ENCODE measurements around the gene SETD7. TPM values are rescaled to one million over a fixed set of nuclear protein-coding genes. Genes with fewer than 3 reads are reported as not detected.

Gene SETD7
- total RNA-seq, 1 experiment from 2014 or later: 41.6 TPM

DNA sequence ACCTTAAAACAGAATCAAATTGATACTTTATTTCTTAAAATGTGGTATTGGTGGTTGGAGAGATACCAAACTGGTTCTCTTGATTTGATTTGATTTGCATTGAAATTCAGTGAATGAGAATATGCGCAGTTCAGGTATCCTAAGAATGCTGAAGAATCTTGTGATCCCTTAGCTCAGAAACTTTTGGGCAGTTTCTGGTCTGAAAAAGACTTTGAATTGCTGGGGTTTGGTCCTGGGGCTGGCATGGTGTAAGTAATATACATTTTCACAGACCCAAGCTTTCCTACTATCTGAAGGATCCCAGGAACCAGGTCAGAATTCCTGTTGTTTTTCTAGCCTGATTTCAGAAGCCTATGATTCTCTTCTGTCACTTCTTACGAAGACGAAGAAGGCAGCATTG lies 95.5 kb downstream of the SETD7 start (continued):
- TF ChIP-seq CBX3 (IDR thresholded peaks at IDR 0.05; ENCODE audit: low read depth): no peak

- intact Hi-C loops (cut with micrococcal nuclease): no loop called here
- Histone ChIP-seq H3K9ac (ENCODE audit: low read length) (no peak overlapping the region), H4K20me1 (ENCODE audit: insufficient read depth) (no peaks in the 10 kb centered on the region), H3K9me3 (ENCODE audit: control insufficient read depth in 1 of 2, insufficient read depth in 1 of 2, low read depth in 1 of 2, low read length in 2 of 2) (no peaks in the 10 kb centered on the region), H2AFZ (ENCODE audit: low read depth, low read length, poor library complexity, severe bottlenecking) (no peak overlapping the region), H3K9me2 (ENCODE audit: insufficient read depth) (no peaks in the 10 kb centered on the region), H3K27me3 (ENCODE audit: insufficient read depth, low read length) (no peaks in the 10 kb centered on the region), H3K79me2 (ENCODE audit: insufficient read depth, low read length) (peaks cover 83% of the 10 kb centered on the region), H3K4me2 (ENCODE audit: low read length) (peak overlapping the region; percentile 37; the same call in 1 of the 2 replicates), H3K4me1 (ENCODE audit: control insufficient read depth in 1 of 2, insufficient read depth in 2 of 2, low read length in 2 of 2) (peaks cover 8 to 24% of the 10 kb centered on the region in 2 experiments), H3K4me3 (replicated peaks in 1 of 2; ENCODE audit: low read depth in 1 of 2, low read length in 2 of 2) (no peak overlapping the region), H3K36me3 (ENCODE audit: control insufficient read depth in 1 of 2, insufficient read depth in 2 of 2, low read length in 2 of 2) (no peaks in the 10 kb centered on the region), H3K27ac (ENCODE audit: low read depth, low read length) (no peak overlapping the region)
- ATAC-seq (no peak), DNase-seq (ENCODE audit: low read depth, low spot score) (no peak)
- CTCF ChIA-PET: no interaction called here
- BruUV-seq (replicated peaks): no TSS peak
- POLR2A ChIA-PET: no interaction called here
- RAD21 ChIA-PET (ENCODE audit: low non-redundant PET in 1 of 2, low total read pairs in 2 of 2, uncharacterized antibody in 2 of 2, unreplicated experiment in 2 of 2): no interaction called here
- peak; percentile 21; the same call in 1 of the 2 replicates for TF ChIP-seq FOSL1 (IDR thresholded peaks at IDR 0.05; ENCODE audit: low read depth)
- no peak for TF ChIP-seq ATF3 (IDR thresholded peaks at IDR 0.05)
Observed at GRCh38 chr4:139458999-139459398, 97.0 kb downstream of the SETD7 start.

DNA sequence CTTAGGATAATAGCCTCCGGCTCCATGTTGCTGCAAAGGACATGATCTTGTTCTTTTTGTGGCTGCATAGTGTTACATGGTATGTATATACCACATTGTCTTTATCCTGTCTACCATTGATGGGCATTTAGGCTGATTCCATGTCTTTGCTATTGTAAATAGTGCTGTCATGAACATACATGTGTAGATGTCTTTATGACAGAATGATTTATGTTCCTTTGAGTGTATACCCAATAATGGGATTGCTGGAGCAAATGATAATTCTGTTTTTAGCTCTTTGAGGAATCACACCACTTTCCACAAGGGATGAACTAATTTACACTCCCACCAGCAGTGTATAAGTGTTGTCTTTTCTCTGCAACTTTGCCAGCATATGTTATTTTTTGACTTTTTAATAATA lies 97.5 kb downstream of the SETD7 start:
- BruUV-seq (replicated peaks): no TSS peak
- no peak overlapping the region for H3K4me3 ChIP-seq (replicated peaks in 1 of 2; ENCODE audit: low read depth in 1 of 2, low read length in 2 of 2)
- intact Hi-C loops (cut with micrococcal nuclease): no loop called here
- ATAC-seq (no peak), DNase-seq (ENCODE audit: low read depth, low spot score) (no peak)
- H4K20me1 ChIP-seq (ENCODE audit: insufficient read depth): no peaks in the 10 kb centered on the region
- no peaks in the 10 kb centered on the region for H3K9me3 ChIP-seq (ENCODE audit: control insufficient read depth in 1 of 2, insufficient read depth in 1 of 2, low read depth in 1 of 2, low read length in 2 of 2)
- ChIA-PET CTCF (no interaction called here), RAD21 (ENCODE audit: low non-redundant PET in 1 of 2, low total read pairs in 2 of 2, uncharacterized antibody in 2 of 2, unreplicated experiment in 2 of 2) (no interaction called here), POLR2A (no interaction called here)
- no peaks in the 10 kb centered on the region for H3K9me2 ChIP-seq (ENCODE audit: insufficient read depth)
- H3K4me2 ChIP-seq (ENCODE audit: low read length): peak overlapping the region; percentile 37; the same call in 1 of the 2 replicates
- peaks cover 79% of the 10 kb centered on the region for H3K79me2 ChIP-seq (ENCODE audit: insufficient read depth, low read length)
- H3K4me1 ChIP-seq (ENCODE audit: control insufficient read depth in 1 of 2, insufficient read depth in 2 of 2, low read length in 2 of 2): peaks cover 8 to 24% of the 10 kb centered on the region in 2 experiments
- no peaks in the 10 kb centered on the region for H3K27me3 ChIP-seq (ENCODE audit: insufficient read depth, low read length)
- H2AFZ ChIP-seq (ENCODE audit: low read depth, low read length, poor library complexity, severe bottlenecking): no peak overlapping the region
- H3K9ac ChIP-seq (ENCODE audit: low read length): no peak overlapping the region
- H3K27ac ChIP-seq (ENCODE audit: low read depth, low read length): no peak overlapping the region
- H3K36me3 ChIP-seq (ENCODE audit: control insufficient read depth in 1 of 2, insufficient read depth in 2 of 2, low read length in 2 of 2): no peaks in the 10 kb centered on the region
- TF ChIP-seq SIN3A (IDR thresholded peaks at IDR 0.05; ENCODE audit: low read depth): no peak
- TF ChIP-seq CBX3 (IDR thresholded peaks at IDR 0.05; ENCODE audit: low read depth): no peak
- TF ChIP-seq POLR2AphosphoS5 (IDR thresholded peaks at IDR 0.05; ENCODE audit: low read depth, low read length): no peak
- TF ChIP-seq, protein P1, sequence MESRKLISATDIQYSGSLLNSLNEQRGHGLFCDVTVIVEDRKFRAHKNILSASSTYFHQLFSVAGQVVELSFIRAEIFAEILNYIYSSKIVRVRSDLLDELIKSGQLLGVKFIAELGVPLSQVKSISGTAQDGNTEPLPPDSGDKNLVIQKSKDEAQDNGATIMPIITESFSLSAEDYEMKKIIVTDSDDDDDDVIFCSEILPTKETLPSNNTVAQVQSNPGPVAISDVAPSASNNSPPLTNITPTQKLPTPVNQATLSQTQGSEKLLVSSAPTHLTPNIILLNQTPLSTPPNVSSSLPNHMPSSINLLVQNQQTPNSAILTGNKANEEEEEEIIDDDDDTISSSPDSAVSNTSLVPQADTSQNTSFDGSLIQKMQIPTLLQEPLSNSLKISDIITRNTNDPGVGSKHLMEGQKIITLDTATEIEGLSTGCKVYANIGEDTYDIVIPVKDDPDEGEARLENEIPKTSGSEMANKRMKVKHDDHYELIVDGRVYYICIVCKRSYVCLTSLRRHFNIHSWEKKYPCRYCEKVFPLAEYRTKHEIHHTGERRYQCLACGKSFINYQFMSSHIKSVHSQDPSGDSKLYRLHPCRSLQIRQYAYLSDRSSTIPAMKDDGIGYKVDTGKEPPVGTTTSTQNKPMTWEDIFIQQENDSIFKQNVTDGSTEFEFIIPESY (IDR thresholded peaks at IDR 0.05; ENCODE audit: extremely low read depth, insufficient replicate concordance, low read length): no peak
- TF ChIP-seq CTCF (IDR thresholded peaks at IDR 0.05 in 2 of 3, conservative IDR thresholded peaks at IDR 0.05 in 1 of 3; ENCODE audit: borderline replicate concordance in 1 of 3, insufficient read depth in 1 of 3, low read depth in 2 of 3, low read length in 2 of 3): no peak
- TF ChIP-seq EGR1 (IDR thresholded peaks at IDR 0.05; ENCODE audit: low read depth): no peak
- TF ChIP-seq JUND (IDR thresholded peaks at IDR 0.05): no peak
- TF ChIP-seq ATF3 (IDR thresholded peaks at IDR 0.05): no peak
- TF ChIP-seq ZFX (IDR thresholded peaks at IDR 0.05): no peak
- TF ChIP-seq RAD21 (IDR thresholded peaks at IDR 0.05; ENCODE audit: low read depth): no peak
- no peak for TF ChIP-seq MAX (IDR thresholded peaks at IDR 0.05)
- no peak for TF ChIP-seq EZH2phosphoT487 (IDR thresholded peaks at IDR 0.05; ENCODE audit: borderline replicate concordance)
- no peak for TF ChIP-seq SRF (IDR thresholded peaks at IDR 0.05; ENCODE audit: low read depth)
- TF ChIP-seq SP1 (IDR thresholded peaks at IDR 0.05; ENCODE audit: low read depth): no peak
- no peak for TF ChIP-seq TCF7L2 (IDR thresholded peaks at IDR 0.05; ENCODE audit: borderline replicate concordance, extremely low read depth, insufficient read depth, insufficient read length)

Data from HCT116 (cell line).